HG03439 (cell line): ENCODE results near the gene LMTK3.

Experiments
- ATAC-seq: cut with Tn5 transposase; IDR thresholded peaks from one replicate; pipeline ENCODE4 v1.9.1; 2021; ENCODE audit warnings: mild to moderate bottlenecking, moderate library complexity; ENCODE audit not compliant: unreplicated experiment

LMTK3 gene

DNA sequence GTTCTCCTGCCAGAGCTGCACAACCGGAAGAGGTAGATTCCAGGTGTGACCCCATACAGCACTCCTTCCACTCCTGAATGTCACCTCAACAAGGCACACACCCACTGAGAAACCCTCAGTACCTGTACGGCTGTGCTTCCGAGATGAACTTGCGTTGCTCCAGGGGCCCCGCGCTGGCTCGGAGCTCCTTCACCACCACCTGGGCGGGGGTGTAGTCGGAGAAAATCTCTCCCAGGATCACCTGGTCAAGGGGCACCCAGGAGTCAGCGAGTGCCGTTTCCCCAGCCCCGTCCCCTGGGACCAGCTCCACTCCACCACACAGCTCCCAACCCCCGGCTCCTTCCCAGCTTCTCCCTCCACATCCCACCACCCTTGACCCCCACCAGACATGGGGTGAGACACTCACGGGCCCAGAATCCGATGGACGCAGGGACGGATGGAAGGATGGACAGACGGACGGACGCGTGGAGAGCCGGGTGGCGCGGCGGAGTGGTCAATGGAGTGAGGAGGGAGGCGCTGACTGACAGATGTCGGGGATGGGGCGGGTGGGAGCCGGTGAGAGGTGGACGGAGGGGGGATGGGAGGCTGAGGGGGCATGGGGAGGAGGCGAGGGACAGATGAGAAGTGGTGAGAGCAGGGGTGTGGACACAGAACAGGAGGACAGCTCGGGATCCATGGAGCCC is 2.8 kb downstream of the LMTK3 start:
- ATAC-seq: no peak

DNA sequence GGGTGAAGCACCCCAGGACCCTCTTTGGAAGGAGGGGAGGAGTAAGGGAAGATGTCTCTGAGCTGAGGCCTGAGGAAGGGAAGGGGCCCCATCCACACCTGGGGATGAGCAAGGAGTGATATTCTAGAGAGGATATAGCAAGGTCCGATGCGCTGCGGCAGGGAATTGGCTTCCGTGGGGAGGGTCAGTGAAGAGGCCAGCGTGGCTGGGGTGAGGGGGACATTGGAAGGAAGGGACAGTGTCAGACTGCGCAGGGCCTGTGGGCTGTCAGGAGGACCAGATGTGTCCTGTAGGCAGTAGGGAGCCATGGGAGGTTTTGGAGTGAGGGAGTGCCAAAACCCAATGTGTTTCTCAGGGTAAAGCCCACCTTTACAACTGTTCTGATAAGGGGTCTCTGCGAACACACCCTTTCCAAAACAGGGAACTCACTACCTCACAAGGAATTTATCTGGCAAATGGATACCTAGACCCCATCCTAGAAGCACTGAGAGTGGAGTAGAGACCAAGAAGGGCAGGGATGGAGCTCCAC is 3.7 kb downstream of the LMTK3 start:
- ATAC-seq: no peak

DNA sequence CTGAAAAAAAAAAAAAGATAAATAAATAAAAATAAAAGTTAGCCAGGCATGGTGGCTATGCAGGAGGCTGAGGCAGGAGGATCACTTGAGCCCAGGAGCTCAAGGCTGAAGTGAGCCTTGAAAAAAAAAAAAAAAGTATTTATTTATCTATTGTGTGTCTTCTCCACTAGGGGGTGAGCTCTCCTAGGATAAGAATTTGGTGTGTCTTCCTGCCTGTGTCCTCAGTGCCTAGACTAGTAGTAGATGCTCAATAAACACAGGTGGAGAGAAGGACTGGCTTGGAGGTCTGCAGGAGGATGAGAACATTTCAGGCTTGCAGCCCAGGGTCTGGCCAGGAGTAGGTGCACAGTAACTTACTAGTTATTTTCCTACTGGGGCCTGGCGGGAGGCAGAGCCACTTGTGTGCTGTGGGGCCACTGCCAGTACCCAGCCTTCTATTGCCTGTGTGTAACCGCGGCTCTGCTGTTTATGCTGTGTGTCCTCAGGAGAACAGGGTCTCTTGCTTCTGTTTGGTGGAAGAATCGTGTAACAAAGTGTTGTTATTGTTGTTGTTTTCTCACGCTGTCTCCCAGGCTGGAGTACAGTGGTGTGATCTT is 5.4 kb downstream of the LMTK3 start:
- ATAC-seq: no peak

DNA sequence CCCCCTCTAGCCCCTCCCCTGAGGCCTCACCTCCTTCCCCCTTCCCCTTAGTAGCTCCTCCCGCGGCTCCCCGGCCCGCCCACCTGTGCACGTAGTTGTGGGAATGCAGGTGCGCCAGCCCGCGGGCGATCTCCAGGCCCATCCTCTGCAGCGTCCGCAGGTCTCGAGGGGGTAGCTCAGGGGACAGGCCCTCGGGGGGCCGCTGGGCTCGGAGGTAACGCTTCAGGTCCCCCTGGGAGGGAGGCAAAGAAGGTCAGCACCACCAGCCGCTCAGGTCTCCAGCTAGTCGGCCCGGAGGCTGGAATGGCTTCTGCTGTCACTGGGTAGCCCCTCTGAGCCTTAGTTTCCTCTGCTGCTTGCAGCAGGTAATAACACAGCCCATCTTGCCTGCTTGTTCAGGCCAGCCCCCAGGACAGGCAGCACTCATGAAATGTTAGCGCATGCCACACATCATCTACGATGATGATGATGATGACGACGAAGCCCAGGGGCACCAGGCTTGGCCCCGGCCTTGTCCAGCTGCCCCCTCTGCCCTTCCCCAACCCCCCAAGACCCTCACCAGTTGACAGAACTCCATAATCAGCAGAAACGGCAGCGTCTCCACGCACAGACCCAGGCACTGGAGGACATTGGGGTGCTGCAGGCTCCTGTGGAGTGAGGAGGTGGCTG is 9.2 kb downstream of the LMTK3 start:
- no peak for ATAC-seq

DNA sequence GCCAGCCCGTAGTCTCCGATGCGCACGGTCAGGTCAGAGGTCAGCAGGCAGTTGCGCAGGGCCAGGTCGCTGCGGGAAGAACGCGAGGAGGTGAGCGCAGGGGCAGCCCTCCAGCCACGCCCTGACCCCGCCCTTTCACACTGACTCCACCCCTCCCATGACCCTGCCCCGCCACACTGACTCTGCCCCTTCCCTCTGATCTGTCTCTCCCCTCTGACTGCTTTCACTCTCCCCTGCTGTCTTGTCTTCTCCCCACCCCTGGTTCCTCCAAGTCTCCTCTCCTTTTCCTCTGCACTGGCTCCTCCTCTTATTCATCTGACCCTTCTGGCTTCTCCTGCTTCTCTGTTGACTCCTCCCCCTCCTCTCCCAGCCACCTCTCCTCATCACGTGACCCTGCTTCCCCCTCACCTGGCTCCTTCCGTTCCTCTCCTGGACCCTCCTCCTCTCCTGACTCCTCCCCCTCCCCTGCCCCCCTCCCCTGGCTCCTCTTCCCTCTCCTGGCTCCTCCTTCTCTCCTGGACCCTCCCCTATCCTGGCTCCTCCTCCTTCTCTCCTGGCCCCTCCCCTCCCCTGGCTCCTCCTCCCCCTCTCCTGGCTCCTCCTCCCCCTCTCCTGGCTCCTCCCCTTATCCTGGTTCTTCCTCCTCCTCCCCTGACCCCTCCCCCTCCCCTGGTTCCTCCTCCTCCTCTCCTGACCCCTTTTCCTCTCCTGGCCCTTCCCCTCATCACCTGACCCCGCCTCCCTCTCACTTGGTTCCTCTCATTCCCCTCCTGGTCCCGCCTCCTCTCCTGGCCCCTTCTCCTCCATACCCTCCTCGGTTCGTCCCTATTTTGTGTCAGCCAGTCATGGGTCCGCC is 9.9 kb downstream of the LMTK3 start:
- no peak for ATAC-seq

DNA sequence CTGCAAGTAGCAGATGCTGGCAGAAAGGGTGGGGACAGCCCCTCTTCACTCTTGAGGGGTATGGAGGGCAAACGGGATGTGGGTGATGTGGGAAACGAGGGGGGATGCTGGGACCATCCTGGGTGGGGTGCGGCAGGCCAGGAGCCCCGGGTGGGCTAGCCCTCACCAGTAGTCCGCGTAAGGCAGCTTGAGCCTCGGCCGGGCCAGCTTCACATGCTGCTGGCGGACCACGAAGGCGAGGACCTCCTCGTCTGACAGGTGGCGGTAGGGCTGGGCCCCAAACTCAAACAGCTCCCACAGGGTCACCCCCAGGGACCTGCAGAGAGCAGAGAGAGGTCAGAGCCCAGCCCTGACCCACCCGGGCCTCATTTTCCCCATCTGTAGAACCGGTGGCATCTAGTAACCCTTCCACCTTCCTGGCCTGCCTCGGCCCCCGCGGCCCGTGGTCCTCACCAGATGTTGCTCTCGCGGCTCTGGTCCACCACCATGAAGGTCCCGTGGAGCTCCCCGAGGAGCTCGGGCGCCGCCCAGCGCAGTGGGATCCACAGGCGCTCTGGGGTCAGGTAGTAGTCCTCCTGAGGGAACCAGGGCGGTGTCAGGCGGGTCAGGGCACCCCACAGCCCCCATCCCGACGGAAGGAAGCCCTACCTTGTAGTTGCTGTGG is 10.7 kb downstream of the LMTK3 start:
- ATAC-seq: no peak

DNA sequence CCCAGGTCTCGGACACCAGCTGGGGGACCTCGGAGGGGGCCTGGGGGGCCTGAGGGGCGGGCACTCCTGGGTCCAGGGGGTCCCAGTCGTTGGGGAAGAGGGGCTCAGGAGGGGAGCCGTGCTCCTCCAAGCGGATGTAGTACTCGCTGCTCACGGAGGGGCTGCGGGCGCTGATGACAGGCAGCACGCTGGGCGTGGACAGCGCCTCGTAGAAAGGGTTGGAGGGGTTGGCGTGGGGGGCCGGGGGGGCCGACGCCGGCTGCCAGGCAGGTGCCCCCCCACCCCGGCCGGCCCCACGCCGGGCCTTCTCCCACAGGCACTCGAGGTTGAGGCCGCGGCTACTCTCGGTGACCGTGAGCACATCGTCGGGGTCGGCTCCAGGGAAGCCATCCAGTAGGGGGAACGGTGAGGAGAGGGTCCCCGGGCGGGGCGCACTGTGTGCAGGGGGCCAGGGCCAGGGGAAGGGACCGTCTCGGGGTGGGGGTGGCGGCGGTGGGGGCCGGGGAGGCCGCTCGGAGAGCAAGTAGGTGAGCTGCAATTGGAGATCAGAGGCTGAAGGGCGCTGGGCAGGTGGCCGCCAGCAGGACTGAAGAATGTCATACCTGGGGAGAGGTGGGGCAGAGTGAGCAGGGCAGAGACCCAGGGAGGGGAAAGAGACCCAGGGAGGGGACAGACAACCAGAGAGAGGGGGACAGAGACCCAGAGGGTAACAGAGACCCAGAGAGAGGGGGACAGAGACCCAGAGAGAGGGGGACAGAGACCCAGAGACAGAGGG is 12.1 kb downstream of the LMTK3 start:
- ATAC-seq: no peak

DNA sequence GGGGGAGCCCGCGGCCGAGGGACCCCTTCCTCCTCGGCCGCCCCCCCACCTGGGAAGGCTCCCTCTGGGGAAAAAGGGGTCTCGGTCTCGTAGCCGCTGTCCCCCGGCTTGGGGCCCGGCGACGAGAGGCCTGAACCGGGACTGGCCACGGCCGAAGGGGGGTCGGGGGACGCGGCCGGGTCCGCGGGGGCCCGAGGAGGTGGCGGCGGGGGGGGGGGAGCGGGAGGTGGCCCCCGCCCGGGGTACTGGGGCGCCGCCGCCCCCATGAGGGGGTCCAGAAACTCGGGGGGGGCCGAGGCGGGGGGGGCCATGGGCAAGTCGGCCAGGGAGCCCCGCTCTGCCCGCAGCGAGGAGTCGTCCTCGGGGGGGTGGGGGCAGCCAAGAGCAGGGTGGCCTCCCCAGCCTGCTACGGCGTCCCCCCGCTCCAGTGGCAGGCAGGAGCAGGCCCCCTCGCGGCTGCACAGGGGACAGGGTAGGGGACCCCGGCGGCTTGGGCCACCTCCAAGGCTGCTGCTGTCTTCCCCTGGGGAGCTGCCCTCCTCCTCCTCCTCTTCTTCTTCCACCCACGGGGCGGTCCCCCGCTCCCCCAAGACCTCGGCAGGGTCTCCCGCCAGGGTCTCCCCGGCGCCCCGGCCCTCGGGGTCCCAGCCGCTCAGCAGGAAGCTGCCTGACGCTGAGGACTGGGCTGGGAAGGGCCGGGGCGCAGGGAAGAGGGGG is 12.9 kb downstream of the LMTK3 start:
- ATAC-seq: no peak

DNA sequence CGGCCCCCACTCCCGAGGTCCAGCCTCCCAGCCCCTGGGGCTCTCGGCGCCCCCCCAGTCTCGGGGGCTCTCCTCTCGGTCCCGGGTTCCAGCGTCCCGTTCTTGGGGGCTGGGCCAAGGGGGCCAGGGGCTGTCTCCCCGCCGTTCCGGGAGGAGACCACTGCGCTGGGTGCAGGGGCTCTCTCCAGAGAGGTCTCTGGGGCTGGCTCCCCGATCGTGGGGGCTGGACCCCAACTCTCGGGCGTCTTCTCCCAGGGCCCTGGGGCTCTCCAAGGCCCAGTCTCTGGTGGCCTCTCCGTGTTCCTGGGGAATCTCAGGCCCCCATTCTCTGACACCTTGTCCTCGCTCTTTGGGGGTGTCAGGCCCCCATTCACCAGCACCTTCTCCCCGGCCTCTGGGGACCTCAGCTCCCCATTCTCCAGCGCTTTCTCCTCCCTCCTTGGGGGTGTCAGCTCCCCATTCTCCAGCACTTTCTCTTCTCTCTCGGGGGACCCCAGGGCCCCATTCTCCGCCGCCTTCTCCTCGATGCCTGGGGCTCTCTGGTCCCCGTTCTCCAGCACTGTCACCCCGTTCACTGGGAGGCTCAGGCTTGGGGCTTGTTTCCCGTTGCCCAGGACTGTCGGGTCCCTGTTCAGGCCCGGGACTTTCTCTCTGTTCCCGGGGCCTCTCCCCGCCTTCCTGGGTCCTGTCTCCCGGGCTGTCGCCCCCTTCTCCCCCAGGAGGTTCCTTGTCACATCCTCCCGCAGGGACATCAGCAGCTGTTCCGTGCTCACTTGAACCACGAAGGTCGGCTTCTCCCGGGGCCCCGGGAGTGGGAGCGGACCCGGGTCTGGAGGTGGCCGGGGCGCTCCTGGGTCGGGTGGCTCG is 13.7 kb downstream of the LMTK3 start:
- ATAC-seq: no peak

DNA sequence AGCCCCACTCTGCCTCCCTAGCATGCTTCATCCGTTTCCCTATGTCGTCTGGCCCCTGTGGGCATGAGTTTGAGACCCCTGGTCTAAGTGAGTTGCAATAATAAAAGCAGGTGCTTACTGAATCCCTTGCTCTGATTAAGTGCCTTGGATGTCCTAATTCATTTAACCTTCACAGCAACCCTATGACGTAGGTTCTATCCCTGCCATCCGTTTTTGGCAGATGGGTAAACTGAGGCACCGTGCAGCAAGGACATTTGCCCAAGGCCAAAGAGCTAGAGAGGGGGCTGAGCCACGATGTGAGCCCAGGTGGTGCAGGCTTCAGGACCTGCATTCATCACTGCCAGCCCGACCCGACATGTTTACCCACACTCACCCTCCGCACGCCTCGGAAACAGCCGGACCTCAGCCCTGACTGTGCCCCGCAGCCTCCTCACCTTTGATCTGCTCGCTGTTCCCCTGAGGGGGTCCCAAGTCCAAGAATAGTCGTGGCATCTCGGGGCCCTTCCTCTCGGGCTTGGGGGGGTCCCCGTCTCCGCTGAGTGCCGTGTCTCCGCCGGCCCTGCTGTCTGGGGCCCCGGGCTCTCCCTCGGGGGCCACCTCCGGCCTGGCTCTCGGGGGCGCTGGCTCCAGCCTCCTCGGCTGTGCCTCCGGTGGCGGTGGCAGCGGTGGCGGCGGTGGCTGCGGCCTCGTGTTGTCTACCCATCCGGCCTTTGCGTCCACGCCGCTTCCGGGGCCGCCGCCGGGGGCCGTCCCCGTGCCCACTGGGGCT is 14.5 kb downstream of the LMTK3 start:
- ATAC-seq: no peak

DNA sequence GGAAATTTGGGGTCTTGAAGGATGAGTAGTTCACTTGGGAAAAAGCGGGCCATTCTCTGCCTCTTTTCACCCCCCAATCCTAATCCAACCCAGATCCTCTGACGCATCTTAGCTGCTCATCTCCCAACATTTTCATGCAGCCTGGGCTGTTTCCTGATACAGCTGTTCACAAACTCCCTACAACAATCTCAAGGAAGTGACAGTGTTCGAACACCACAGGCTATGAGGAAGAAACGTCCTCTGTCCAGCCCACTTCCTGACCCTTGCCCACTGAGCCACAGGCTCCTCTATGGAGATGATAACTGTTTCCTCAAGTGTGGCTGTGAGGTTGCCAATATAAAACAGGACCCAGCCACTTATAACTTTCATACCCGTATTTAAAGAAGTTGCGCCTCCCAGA is 16.2 kb downstream of the LMTK3 start:
- no peak for ATAC-seq

DNA sequence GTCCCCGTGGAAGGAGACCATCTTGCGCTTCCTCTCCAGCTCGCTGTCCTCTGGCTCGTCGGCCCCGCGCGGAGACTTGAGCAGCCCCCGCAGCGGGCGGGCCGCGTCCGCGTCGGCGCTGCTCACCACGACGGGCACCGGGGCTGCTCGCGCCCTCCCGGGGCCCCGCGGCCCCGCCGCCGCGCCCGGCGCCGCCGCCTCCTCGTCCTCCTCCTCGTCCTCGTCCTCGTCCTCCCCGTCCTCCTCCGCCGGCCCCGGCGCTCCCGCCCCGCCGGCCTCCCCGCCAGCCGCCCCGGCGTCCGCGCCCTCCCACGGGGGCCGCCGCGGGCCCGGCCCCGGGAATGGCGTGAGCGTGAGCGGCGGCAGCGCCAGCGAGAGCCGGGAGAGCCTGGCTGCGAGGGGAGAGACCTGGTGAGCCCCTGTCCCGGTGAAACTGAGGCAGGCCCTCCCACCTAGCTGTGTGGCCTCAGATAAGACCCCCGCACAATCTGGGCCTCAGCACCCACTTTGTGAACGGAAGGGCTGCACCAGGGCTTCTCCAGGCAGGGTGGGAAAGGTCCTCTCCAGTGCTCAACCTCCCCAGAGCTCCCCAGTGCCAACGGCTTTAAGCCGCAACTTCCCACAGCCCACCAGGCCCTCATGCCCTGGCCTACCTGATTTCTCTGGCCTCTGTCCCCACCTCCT is 17.8 kb downstream of the LMTK3 start:
- no peak for ATAC-seq

DNA sequence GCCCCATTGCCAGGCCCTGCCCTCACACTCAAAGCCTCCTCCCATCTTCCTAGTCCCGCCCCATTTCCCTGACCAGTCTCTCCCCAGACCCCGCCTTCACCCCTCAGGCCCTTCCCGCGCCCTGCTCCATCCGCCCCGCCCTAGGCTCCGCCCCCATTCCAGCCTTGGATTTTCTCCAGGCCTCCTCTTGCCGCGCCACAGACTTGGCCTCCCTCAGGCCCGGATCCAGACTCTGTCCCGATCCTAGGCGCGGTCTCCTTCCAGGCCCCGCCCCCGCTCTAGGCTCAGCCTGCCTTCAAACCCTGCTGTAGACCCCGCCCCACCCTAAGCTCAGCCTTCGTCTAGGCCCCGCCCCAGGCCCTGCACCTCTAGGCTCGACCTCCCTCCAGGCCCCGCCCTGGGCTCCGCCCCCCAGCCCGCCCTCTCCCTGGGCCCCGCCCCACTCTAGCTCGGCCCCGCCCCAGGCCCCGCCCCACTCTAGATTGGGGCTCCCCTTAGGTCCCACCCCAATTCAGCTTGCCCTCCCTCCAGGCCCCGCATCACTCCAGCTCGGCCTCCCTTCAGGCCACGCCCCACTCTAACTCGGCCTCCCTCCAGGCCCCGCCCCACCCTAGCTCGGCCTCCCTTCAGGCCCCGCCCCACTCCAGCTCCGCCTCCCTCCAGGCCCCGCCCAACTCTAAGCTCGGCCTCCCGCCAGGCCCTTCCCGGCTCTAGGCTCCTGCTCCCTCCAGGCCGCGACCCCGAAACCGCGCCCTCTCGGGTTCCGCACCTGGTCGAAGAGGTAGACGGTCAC is 18.5 kb downstream of the LMTK3 start:
- ATAC-seq: peak; percentile 62

DNA sequence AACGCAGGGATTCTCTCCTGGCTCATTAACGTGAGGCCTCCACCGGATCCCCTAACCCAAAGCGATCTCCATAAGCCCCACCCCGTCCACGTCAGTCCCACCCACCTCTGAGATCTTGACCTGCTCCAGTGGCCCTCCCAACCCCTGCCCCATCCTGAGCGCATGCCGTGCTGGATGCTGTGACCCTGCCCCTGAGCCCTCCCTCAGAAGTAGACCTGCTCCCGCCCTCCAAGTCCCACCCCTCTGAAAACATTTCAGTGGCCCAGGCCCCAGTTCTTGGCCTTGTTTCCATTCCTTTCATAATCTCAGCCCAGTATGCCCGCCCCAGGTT is 19.9 kb downstream of the LMTK3 start:
- ATAC-seq: no peak

DNA sequence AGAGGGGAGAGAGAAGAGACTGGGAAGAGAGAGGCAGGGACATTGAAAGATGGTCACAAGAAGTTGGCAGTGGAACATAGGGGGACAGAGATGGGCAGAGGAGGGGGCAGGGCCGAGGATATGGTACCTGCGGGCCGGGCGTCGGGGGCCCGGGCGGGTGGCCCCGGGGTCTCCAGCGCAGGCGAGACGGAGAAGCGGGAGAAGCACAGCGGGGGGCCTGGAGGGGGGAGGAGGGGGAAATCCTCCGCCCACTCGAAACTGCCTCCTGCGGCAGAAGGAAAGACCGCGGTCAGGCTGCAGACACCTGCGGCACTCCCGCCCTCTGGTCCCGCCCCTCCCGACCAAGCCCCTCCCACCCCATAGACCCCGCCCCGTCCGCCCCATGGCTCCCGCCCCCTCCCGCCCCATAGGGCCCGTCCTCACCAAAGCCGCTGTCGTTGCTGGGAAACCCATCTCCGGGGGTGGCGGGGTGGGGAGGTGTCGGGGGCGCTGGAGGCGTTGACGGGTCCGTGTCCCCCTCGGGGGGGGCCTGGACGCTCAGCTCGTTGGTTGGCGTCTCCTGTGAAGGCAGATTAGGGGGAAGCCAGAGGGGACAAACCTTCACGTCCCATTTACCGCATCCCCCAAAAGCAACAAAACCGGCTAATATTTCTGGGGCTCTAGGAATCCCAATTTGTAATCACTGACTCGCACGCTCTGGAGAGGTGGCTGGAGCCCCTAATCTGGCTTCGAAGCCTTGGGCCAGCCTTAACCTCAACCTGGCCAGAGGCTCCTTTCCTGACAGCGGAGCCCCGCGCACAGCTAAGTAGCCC is 20.4 kb downstream of the LMTK3 start:
- no peak for ATAC-seq
